ENCODE data around the gene SLC22A23. TPM values are rescaled to one million over a fixed set of nuclear protein-coding genes. Genes with fewer than 3 reads are reported as not detected.

The SLC22A23 gene
- total and polyA plus RNA-seq, 2 of the 4 experiments (the other 2 are of a cell fraction) = 0.72 to 1.6 TPM

GRCh38 chr6:3358413-3359100, 98.3 kb downstream of the SLC22A23 start:
- H3K23ac ChIP-seq (ENCODE audit: low read depth, low read length) = no peak overlapping the region
- H2BK15ac ChIP-seq (ENCODE audit: low read depth, low read length) = no peak overlapping the region
- no peak overlapping the region for H2AFZ ChIP-seq (replicated peaks; ENCODE audit: low read length, poor library complexity)
- no peak for ATAC-seq (ENCODE audit: low read depth)
- TF ChIP-seq CHD1 (IDR thresholded peaks at IDR 0.05; ENCODE audit: low read depth, low read length) (no peak), SMC3 (IDR thresholded peaks at IDR 0.05; ENCODE audit: low read depth, low read length) (no peak)
- no peak overlapping the region for H2AK5ac ChIP-seq (ENCODE audit: low read depth, low read length)
- peaks cover 2% of the 10 kb centered on the region; the same call in 1 of the 2 replicates for H3K4me1 ChIP-seq (ENCODE audit: control insufficient read depth, insufficient read depth, low read length)
- H2BK20ac ChIP-seq (ENCODE audit: low read depth, low read length) = no peak overlapping the region
- no peak overlapping the region for H2BK120ac ChIP-seq (ENCODE audit: low read depth, low read length)
- in situ Hi-C loops (cut with MboI; ENCODE audit: low sequenced_read_pairs) (no loop called here), dilution Hi-C loops (cut with HindIII; ENCODE audit: low sequenced_read_pairs, unreplicated experiment) (no loop called here), intact Hi-C loops (cut with micrococcal nuclease) (no loop called here)
- H3K9me3 ChIP-seq (ENCODE audit: control insufficient read depth, insufficient read depth, low read length) = no peaks in the 10 kb centered on the region
- H4K91ac ChIP-seq (ENCODE audit: insufficient read depth, low read depth, low read length) = no peak overlapping the region
- no peak overlapping the region for H3K27ac ChIP-seq (ENCODE audit: insufficient read depth, low read length)
- CTCF ChIA-PET = interaction anchor here (1.0 kb wide), 1 partner anchor 34 kb away, joined by 3 read pairs; no protein-coding TSS in a partner anchor
- H3K9ac ChIP-seq (ENCODE audit: low read depth, low read length) = no peak overlapping the region
- H2BK5ac ChIP-seq (ENCODE audit: low read depth, low read length, poor library complexity, severe bottlenecking) = no peak overlapping the region
- H3K4me3 ChIP-seq (ENCODE audit: insufficient read depth, low read depth, low read length) = no peak overlapping the region
- POLR2A ChIA-PET (ENCODE audit: unreplicated experiment) = no interaction called here
- H3K79me1 ChIP-seq (ENCODE audit: low read depth in 1 of 2, low read length in 2 of 2) = no peaks in the 10 kb centered on the region
- no peak overlapping the region for H3K4me2 ChIP-seq (ENCODE audit: low read depth, low read length)
- no peak overlapping the region for H3K14ac ChIP-seq (replicated peaks; ENCODE audit: low read depth, low read length)
- H3K36me3 ChIP-seq (ENCODE audit: control insufficient read depth, insufficient read depth, low read length) = no peaks in the 10 kb centered on the region
- H3K18ac ChIP-seq (ENCODE audit: low read depth, low read length) = no peak overlapping the region
- H3K56ac ChIP-seq (ENCODE audit: extremely low read depth, insufficient read depth, low read length) = no peak overlapping the region
- no peak overlapping the region for H4K8ac ChIP-seq (ENCODE audit: low read depth in 2 of 2, low read length in 2 of 2)
- no peak overlapping the region for H2AK9ac ChIP-seq (replicated peaks; ENCODE audit: low read depth, low read length, poor library complexity)
- no TSS peak for BruUV-seq (replicated peaks)
- DNase-seq = no peak
- no peak overlapping the region for H3K4ac ChIP-seq (ENCODE audit: low read depth, low read length)
- H4K20me1 ChIP-seq (ENCODE audit: insufficient read depth, low read length) = no peaks in the 10 kb centered on the region
- WGBS, 2 experiments (ENCODE audit: extremely low coverage in 2 of 2, insufficient read length in 1 of 2) = 83% methylated on average over 1 of the region's 14 CpGs; no CpG with 5 or more reads in 1 of the 2 experiments
- H4K5ac ChIP-seq (ENCODE audit: low read depth, low read length) = no peak overlapping the region
- H3K9me1 ChIP-seq (ENCODE audit: insufficient read depth, low read length) = 0 out of 2 replicates have a peak, but pooled peaks cover 3% of the 10 kb centered on the region
- peaks cover 21% of the 10 kb centered on the region for H3K27me3 ChIP-seq (ENCODE audit: control insufficient read depth, insufficient read depth, low read length)
